Measurements from ENCODE around the gene PDK2. TPM values are rescaled to one million over a fixed set of nuclear protein-coding genes. Genes with fewer than 3 reads are reported as not detected.

Gene PDK2
- total and polyA plus RNA-seq, 2 experiments from 2014 or later = 12.0 to 15.9 TPM

GRCh38 chr17:50096092-50096491 lies 941 bp downstream of the PDK2 start (continued):
- TF ChIP-seq ETS1 (IDR thresholded peaks at IDR 0.05) (no peak), REST (IDR thresholded peaks at IDR 0.05; ENCODE audit: unreplicated experiment) (no peak), ZNF331 (CRISPR knock-in tag; IDR thresholded peaks at IDR 0.05; ENCODE audit: low read depth) (no peak), EZH2 (IDR thresholded peaks at IDR 0.05; ENCODE audit: low read depth, unreplicated experiment) (no peak), NANOG (IDR thresholded peaks at IDR 0.05; ENCODE audit: borderline replicate concordance) (no peak), JUNB (IDR thresholded peaks at IDR 0.05; ENCODE audit: unreplicated experiment) (no peak), STAT1 (IDR thresholded peaks at IDR 0.05; ENCODE audit: unreplicated experiment) (no peak), CREB1 (CRISPR knock-in tag; IDR thresholded peaks at IDR 0.05; ENCODE audit: low read depth) (no peak), CTCF (conservative IDR thresholded peaks at IDR 0.05; ENCODE audit: low read depth in 2 of 2) (no peak), EZH2phosphoT487 (IDR thresholded peaks at IDR 0.05; ENCODE audit: unreplicated experiment) (no peak)

- no peaks in the 10 kb centered on the region for H3K9me3 Mint-ChIP-seq
- Histone ChIP-seq H3K4me2 (no peak overlapping the region), H3K36me3 (ENCODE audit: insufficient read depth) (no peaks in the 10 kb centered on the region), H3K4me3 (no peak overlapping the region), H3K27ac (ENCODE audit: low read depth) (no peak overlapping the region), H3F3A (replicated peaks; ENCODE audit: low read depth) (no peaks in the 10 kb centered on the region), H3K79me2 (replicated peaks; ENCODE audit: insufficient read depth) (no peaks in the 10 kb centered on the region), H3K9me2 (ENCODE audit: insufficient read depth) (no peaks in the 10 kb centered on the region), H4K20me1 (replicated peaks; ENCODE audit: insufficient read depth) (no peaks in the 10 kb centered on the region), H3K4me1 (ENCODE audit: insufficient read depth) (peaks cover 12% of the 10 kb centered on the region; the same call in 1 of the 2 replicates), H2AFZ (no peak overlapping the region), H3K27me3 (ENCODE audit: insufficient read depth) (no peaks in the 10 kb centered on the region)
- DNase-seq (ENCODE audit: low spot score) (no peak), ATAC-seq (no peak)
- no peak overlapping the region for H3K27ac Mint-ChIP-seq
- H3K36me3 Mint-ChIP-seq (ENCODE audit: low read depth) = peaks cover 2% of the 10 kb centered on the region; the same call in 1 of the 3 replicates
- peaks cover 18% of the 10 kb centered on the region for H3K4me1 Mint-ChIP-seq
- H3K4me3 Mint-ChIP-seq = no peak overlapping the region; the same call in 2 of the 3 replicates
- peaks cover 14% of the 10 kb centered on the region for H3K27me3 Mint-ChIP-seq (ENCODE audit: insufficient read depth, low read depth, poor library complexity)
- TF ChIP-seq POLR2AphosphoS5 (IDR thresholded peaks at IDR 0.05; ENCODE audit: low read depth) (no peak), STAT1 (IDR thresholded peaks at IDR 0.05; ENCODE audit: unreplicated experiment) (no peak), CTCF (conservative IDR thresholded peaks at IDR 0.05; ENCODE audit: low read depth in 2 of 2) (no peak), EZH2phosphoT487 (IDR thresholded peaks at IDR 0.05; ENCODE audit: unreplicated experiment) (no peak), ETS1 (IDR thresholded peaks at IDR 0.05) (no peak), NANOG (IDR thresholded peaks at IDR 0.05; ENCODE audit: borderline replicate concordance) (no peak), ZNF114 (CRISPR knock-in tag; IDR thresholded peaks at IDR 0.05) (no peak)
Measured at GRCh38 chr17:50096758-50097157, 1.6 kb downstream of the PDK2 start.
